ENCODE measurements around the gene B3GNT9. TPM values are rescaled to one million over a fixed set of nuclear protein-coding genes. Genes with fewer than 3 reads are reported as not detected.

The B3GNT9 gene
- total RNA-seq, 1 experiment from 2014 or later = 4.0 TPM

DNA sequence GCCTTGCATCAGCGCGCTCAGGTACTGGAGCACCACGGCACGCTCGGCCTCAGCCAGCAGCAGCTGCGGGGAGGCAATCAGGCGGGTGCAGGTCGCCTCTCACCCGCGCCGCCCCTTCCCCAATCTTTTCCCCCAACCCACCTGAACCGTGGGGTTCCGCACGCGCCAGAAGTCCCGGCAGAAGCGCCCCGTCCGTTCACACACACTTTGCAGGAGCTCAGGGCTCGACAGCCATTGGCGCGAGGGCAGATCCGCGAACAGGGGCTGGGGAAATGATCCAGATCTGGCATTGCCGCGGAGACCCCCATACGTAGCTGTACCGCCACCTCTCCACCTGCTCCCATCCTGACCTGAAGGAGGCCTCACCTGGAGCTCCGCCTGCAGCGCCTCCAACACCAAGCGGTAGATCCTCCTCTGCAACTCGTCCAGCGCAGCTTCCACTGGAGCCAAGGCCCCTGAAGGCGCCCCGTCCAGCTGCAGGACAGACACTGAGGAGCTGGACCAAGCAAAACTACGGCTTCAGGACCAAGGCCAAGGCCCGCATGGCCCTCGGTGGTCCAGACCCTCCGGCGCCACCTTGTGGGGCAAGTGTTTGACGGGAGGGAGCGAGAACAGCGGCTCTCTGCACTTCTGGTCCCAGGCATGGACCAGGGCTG is 34.3 kb upstream of the B3GNT9 start:
- Histone ChIP-seq H3K9me3 (ENCODE audit: insufficient read depth, low read depth) (no peaks in the 10 kb centered on the region), H3K27me3 (ENCODE audit: insufficient read depth, low read depth) (no peaks in the 10 kb centered on the region), H3K79me2 (ENCODE audit: low read depth) (peaks cover 16% of the 10 kb centered on the region), H2AFZ (no peak overlapping the region), H3K4me1 (replicated peaks; ENCODE audit: insufficient read depth) (peaks cover 36% of the 10 kb centered on the region), H3K9me2 (ENCODE audit: insufficient read depth) (no peaks in the 10 kb centered on the region), H3K4me3 (peak overlapping the region; percentile 67; the same call in 1 of the 2 replicates), H3K36me3 (ENCODE audit: low read depth) (no peaks in the 10 kb centered on the region), H3F3A (ENCODE audit: insufficient read depth, low read depth) (peaks cover 20% of the 10 kb centered on the region; the same call in 1 of the 2 replicates), H3K4me2 (peak overlapping the region; percentile 84), H4K20me1 (ENCODE audit: insufficient read depth) (no peaks in the 10 kb centered on the region), H3K27ac (no peak overlapping the region)
- ChIA-PET POLR2A (ENCODE audit: unreplicated experiment) (no interaction called here), CTCF (interaction anchor here (1.2 kb wide), 1 partner anchor 167 kb away, joined by 4 read pairs; no protein-coding TSS in a partner anchor)
- TF ChIP-seq EZH2 (IDR thresholded peaks at IDR 0.05; ENCODE audit: low read depth) = no peak
- TF ChIP-seq, protein P1, sequence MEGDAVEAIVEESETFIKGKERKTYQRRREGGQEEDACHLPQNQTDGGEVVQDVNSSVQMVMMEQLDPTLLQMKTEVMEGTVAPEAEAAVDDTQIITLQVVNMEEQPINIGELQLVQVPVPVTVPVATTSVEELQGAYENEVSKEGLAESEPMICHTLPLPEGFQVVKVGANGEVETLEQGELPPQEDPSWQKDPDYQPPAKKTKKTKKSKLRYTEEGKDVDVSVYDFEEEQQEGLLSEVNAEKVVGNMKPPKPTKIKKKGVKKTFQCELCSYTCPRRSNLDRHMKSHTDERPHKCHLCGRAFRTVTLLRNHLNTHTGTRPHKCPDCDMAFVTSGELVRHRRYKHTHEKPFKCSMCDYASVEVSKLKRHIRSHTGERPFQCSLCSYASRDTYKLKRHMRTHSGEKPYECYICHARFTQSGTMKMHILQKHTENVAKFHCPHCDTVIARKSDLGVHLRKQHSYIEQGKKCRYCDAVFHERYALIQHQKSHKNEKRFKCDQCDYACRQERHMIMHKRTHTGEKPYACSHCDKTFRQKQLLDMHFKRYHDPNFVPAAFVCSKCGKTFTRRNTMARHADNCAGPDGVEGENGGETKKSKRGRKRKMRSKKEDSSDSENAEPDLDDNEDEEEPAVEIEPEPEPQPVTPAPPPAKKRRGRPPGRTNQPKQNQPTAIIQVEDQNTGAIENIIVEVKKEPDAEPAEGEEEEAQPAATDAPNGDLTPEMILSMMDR (conservative IDR thresholded peaks at IDR 0.05) = peak; percentile 58
- DNase-seq = peak; percentile 52 to 77
- no TSS peak for BruUV-seq (replicated peaks)
- intact Hi-C loops (cut with micrococcal nuclease; ENCODE audit: unreplicated experiment) = loop anchor here (2.0 kb wide), 1 partner anchor 72 kb away; no protein-coding TSS in a partner anchor

DNA sequence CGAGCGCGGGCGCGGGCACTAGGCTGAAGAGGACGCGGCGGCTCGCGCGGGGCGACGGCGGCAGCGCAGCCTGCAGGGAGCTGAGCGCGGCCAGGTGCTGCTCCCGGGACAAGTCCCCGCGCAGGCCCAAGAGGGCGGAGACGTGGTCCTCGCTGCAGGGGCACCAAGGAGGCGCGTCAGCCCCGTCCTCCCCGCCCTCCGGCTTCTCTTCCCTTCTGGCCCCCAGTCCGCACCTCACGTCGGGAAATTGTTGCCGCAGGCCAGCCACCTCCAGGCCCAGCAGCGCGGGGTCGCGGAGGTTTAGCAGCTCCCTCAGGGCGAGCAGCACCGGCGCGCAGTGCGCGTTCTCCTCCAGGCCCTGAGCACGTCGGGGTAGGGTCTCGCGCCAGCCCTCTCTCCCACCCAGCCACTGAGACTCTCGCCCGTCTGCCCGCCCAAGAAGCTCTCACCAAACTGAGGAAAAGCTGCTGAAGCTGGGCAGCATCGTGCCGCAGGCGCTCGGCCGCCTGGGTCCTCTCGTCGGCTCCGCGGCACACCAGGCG is 33.7 kb upstream of the B3GNT9 start:
- peak overlapping the region; percentile 84 for H3K4me2 ChIP-seq

More for the DNA sequence above, 33.7 kb upstream of the B3GNT9 start:
- peaks cover 20% of the 10 kb centered on the region; the same call in 1 of the 2 replicates for H3F3A ChIP-seq (ENCODE audit: insufficient read depth, low read depth)
- POLR2A ChIA-PET (ENCODE audit: unreplicated experiment) = no interaction called here
- H2AFZ ChIP-seq = peak overlapping the region; percentile 75
- no peaks in the 10 kb centered on the region for H3K27me3 ChIP-seq (ENCODE audit: insufficient read depth, low read depth)
- H3K4me3 ChIP-seq = peak overlapping the region; percentile 67
- peaks cover 16% of the 10 kb centered on the region for H3K79me2 ChIP-seq (ENCODE audit: low read depth)
- no TSS peak for BruUV-seq (replicated peaks)
- intact Hi-C loops (cut with micrococcal nuclease; ENCODE audit: unreplicated experiment) = loop anchor here (2.0 kb wide), 1 partner anchor 72 kb away; no protein-coding TSS in a partner anchor
- no peaks in the 10 kb centered on the region for H3K36me3 ChIP-seq (ENCODE audit: low read depth)
- no peak for DNase-seq
- H4K20me1 ChIP-seq (ENCODE audit: insufficient read depth) = no peaks in the 10 kb centered on the region
- no peak for TF ChIP-seq EZH2 (IDR thresholded peaks at IDR 0.05; ENCODE audit: low read depth)
- TF ChIP-seq, protein P1 (conservative IDR thresholded peaks at IDR 0.05) = no peak
- no peaks in the 10 kb centered on the region for H3K9me3 ChIP-seq (ENCODE audit: insufficient read depth, low read depth)
- CTCF ChIA-PET = interaction anchor here (1.2 kb wide), 1 partner anchor 167 kb away, joined by 4 read pairs; no protein-coding TSS in a partner anchor
- H3K4me1 ChIP-seq (replicated peaks; ENCODE audit: insufficient read depth) = peaks cover 39% of the 10 kb centered on the region
- peak overlapping the region; percentile 66; the same call in 1 of the 2 replicates for H3K27ac ChIP-seq
- H3K9me2 ChIP-seq (ENCODE audit: insufficient read depth) = no peaks in the 10 kb centered on the region
